Gastroesophageal sphincter (tissue), 4 donors: ENCODE measurements around the gene PPP2R5C. TPM values are rescaled to one million over a fixed set of nuclear protein-coding genes. Genes with fewer than 3 reads are reported as not detected.
"Not testable (repeated sequence)": the region's sequence is repeated elsewhere in the genome, so short reads cannot be mapped to it uniquely, and the experiment has no call there.

Source experiments
- ATAC-seq: fragments of 150-250 bp; one replicate; pipeline ENCODE4 v1.9.1; 2016; ENCODE audit warnings: mild to moderate bottlenecking, moderate library complexity
- H3K27ac ChIP-seq, 4 donors: fragments of 200-600 bp; sonication (generic) in 3 of 4; 1 replicate in 3 of 4; 2 replicates in 1 of 4; pipeline ENCODE4 v1.5.1; 2016 to 2019
- H3K27me3 ChIP-seq: fragments of 200-600 bp; sonication (generic); one replicate; pipeline ENCODE4 v1.5.1; 2019
- H3K36me3 ChIP-seq, 2 donors: fragments of 200-600 bp; sonication (generic); one replicate each; pipeline ENCODE4 v1.5.1; 2019; ENCODE audit warnings: control low read depth in 1 of 2
- H3K4me1 ChIP-seq, 3 donors: fragments of 200-600 bp; sonication (generic); 1 replicate in 2 of 3; 2 replicates in 1 of 3; pipeline ENCODE4 v1.5.1; 2016 to 2019; ENCODE audit warnings: control low read depth in 2 of 3
- H3K4me3 ChIP-seq, 2 donors: fragments of 200-600 bp; sonication (generic); one replicate each; pipeline ENCODE4 v1.5.1; 2019; ENCODE audit warnings: mild to moderate bottlenecking in 1 of 2, moderate library complexity in 1 of 2
- H3K9me3 ChIP-seq, 3 donors: fragments of 200-600 bp; sonication (generic); one replicate each; pipeline ENCODE4 v1.5.1; 2017 to 2019; ENCODE audit warnings: control low read depth in 2 of 3
- EP300 ChIP-seq: sonication (generic); formaldehyde crosslinking; IDR thresholded peaks from one replicate; pipeline ENCODE4 v1.6.1; 2017; ENCODE audit warnings: antibody characterized with exemption, mild to moderate bottlenecking
- POLR2A ChIP-seq, 2 donors: fragments of 450-650 bp; IDR thresholded peaks; one replicate each; pipeline ENCODE4 v1.6.1; 2017; ENCODE audit warnings: antibody characterized with exemption in 2 of 2, mild to moderate bottlenecking in 2 of 2, moderate library complexity in 1 of 2
- POLR2AphosphoS5 ChIP-seq: sonication (generic); formaldehyde crosslinking; IDR thresholded peaks from one replicate; pipeline ENCODE4 v1.6.1; 2017; ENCODE audit warnings: antibody characterized with exemption
- WGBS, 2 donors: methylation state at CpG; one replicate each; pipeline ENCODE4 v1.1.5; 2018; ENCODE audit warnings: low coverage in 1 of 2; 5-methylcytosine and 5-hydroxymethylcytosine counted together
- total RNA-seq, 4 donors: library from RNA; depleted of rRNA; stranded (reverse); fragments of >200 nt; gene quantifications; one replicate each; pipeline ENCODE4 v1.1.0, GENCODE V29; 2016
- TF ChIP-seq, protein P1 (sequence below), 4 experiments: fragments of 200-600 bp in 2 of 4; fragments of 450-650 bp in 2 of 4; sonication (generic) in 1 of 4; IDR thresholded peaks; one replicate each; pipeline ENCODE4 v1.5.1; 2017 to 2019; ENCODE audit warnings: antibody characterized with exemption in 4 of 4, mild to moderate bottlenecking in 2 of 4, moderate library complexity in 2 of 4

The PPP2R5C gene
- total RNA-seq, 4 donors from 2014 or later: 123 to 199 (median 131) TPM

DNA sequence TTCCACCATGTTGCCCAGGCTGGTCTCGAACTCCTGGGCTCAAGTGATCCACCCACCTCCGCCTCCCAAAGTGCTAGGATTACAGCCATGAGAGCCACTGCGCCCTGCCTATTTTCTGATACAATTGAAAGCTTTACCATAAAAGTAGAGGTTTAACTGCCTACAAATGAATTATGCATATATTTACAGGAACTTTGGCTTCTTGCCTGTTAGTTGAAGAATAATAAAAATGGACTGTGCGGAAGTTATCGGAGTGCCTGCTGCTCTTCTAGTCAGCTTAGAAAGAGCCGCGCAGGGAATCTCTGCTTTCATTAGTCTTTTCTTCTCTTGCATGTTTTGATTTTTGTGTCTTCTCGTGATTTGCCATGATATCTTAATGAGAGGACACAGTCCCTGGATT is 34.5 kb downstream of the PPP2R5C start:
- ATAC-seq: no peak
- Histone ChIP-seq H3K27ac (peak overlapping the region in 3 of 4 donors; percentile 75 to 83 (median 77)), H3K4me3 (no peak overlapping the region), H3K4me1 (peaks cover 4 to 49% (median 9%) of the 10 kb centered on the region in 3 donors), H3K9me3 (no peaks in the 10 kb centered on the region), H3K27me3 (no peaks in the 10 kb centered on the region), H3K36me3 (peaks cover 0 to 4% of the 10 kb centered on the region in 2 donors)
- TF ChIP-seq POLR2AphosphoS5: no peak
- no peak for TF ChIP-seq POLR2A (IDR thresholded peaks at IDR 0.05)
- TF ChIP-seq EP300: no peak
- TF ChIP-seq, protein P1, sequence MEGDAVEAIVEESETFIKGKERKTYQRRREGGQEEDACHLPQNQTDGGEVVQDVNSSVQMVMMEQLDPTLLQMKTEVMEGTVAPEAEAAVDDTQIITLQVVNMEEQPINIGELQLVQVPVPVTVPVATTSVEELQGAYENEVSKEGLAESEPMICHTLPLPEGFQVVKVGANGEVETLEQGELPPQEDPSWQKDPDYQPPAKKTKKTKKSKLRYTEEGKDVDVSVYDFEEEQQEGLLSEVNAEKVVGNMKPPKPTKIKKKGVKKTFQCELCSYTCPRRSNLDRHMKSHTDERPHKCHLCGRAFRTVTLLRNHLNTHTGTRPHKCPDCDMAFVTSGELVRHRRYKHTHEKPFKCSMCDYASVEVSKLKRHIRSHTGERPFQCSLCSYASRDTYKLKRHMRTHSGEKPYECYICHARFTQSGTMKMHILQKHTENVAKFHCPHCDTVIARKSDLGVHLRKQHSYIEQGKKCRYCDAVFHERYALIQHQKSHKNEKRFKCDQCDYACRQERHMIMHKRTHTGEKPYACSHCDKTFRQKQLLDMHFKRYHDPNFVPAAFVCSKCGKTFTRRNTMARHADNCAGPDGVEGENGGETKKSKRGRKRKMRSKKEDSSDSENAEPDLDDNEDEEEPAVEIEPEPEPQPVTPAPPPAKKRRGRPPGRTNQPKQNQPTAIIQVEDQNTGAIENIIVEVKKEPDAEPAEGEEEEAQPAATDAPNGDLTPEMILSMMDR (IDR thresholded peaks at IDR 0.05): no peak
- WGBS, 2 donors: 52 to 78% methylated on average over 6 to 8 of the region's 8 CpGs

DNA sequence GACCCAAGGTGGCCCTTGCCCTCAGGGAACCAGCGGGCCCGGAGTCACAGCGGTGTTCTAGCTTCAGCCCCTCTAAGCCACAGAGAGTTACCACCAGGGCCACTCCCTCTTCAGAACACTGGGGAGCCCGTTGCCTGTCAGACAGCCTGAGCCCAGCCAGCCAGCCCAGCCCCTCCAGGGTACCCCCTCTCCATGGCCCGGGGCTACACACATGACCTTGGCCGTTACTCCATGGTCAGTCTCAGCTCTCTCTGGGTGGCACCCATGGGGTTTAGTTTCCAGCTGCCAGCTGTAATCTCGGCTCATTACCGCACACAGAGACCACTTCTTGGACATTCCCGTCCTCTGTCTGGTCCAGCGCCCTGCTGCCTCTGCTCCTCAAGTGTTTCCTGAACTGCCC is 35.0 kb downstream of the PPP2R5C start:
- TF ChIP-seq EP300: no peak
- TF ChIP-seq POLR2A (IDR thresholded peaks at IDR 0.05): no peak
- TF ChIP-seq, protein P1 (IDR thresholded peaks at IDR 0.05): no peak
- no peak for TF ChIP-seq POLR2AphosphoS5
- H3K9me3 ChIP-seq: no peaks in the 10 kb centered on the region
- H3K36me3 ChIP-seq: peaks cover 0 to 4% of the 10 kb centered on the region in 2 donors
- H3K27ac ChIP-seq: peak overlapping the region in 3 of 4 donors; percentile 75 to 83 (median 77)
- H3K4me3 ChIP-seq: no peak overlapping the region
- no peak for ATAC-seq
- H3K27me3 ChIP-seq: no peaks in the 10 kb centered on the region
- 94 to 100% methylated on average over 4 to 7 of the region's 10 CpGs for WGBS, 2 donors
- H3K4me1 ChIP-seq: peaks cover 4 to 49% (median 9%) of the 10 kb centered on the region in 3 donors

DNA sequence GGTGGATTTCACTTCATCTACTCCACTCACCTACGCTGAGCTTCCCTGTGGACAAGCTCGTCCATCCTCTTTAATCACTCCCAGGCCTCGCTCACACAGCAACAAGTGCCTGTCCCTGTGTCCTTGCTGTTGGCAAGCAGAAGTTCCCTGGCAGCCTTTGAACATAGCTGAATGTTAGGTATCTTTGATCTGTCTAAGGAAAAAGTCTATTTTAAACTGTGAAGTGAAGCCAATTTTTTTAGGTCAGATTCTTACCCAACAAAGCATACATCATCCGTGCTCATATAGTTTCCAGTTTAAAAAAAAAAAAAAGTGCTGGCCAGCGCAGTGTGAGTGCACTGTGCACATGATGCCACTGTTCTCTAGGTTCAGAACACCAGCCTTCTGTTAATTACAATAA is 36.3 kb downstream of the PPP2R5C start:
- Histone ChIP-seq H3K27me3 (no peaks in the 10 kb centered on the region), H3K36me3 (peaks cover 0 to 4% of the 10 kb centered on the region in 2 donors), H3K27ac (peak overlapping the region; percentile 75 to 83 (median 78)), H3K9me3 (no peaks in the 10 kb centered on the region), H3K4me1 (peaks cover 3 to 37% (median 4%) of the 10 kb centered on the region in 3 donors), H3K4me3 (no peak overlapping the region)
- no peak for TF ChIP-seq EP300
- TF ChIP-seq POLR2A (IDR thresholded peaks at IDR 0.05): no peak
- peak; percentile 45 for TF ChIP-seq POLR2AphosphoS5
- ATAC-seq: peak; percentile 77
- 38 to 59% methylated on average over 3 to 5 of the region's 5 CpGs for WGBS, 2 donors

DNA sequence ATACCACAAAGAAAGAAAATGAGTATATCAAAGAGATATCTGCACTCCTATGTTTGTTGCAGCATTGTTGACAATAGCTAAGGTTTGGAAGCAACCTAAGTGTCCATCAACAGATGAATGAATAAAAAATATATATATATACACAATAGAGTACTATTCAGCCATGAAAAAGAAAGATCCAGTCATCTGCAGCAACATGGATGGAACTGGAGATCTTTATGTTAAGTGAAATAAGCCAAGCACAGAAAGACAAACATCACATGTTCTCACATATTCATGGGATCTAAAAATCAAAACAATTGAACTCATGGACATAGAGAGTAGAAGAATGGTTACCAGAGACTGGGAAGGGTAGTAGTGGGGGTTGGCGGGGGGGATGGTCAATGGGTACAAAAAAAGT is 42.9 kb downstream of the PPP2R5C start:
- H3K9me3 ChIP-seq, ATAC-seq: not testable (repeated sequence)

DNA sequence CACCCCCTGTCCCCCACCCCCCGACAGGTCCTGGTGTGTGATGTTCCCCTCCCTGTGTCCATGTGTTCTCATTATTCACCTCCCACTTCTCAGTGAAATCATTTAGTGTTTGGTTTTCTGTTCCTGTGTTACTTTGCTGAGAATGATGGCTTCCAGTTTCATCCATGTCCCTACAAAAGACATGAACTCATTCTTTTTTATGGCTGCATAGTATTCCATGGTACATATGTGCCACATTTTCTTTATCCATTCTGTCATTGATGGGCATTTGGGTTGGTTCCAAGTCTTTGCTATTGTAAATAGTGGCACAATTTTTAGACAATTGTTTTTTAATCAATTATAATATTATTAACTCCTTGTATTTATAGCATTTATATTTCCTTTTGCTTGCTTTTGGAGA is 44.7 kb downstream of the PPP2R5C start:
- not testable (repeated sequence) for H3K4me3 ChIP-seq, ATAC-seq, H3K27me3 ChIP-seq, H3K36me3 ChIP-seq, H3K27ac ChIP-seq, H3K9me3 ChIP-seq
- no CpG with 5 or more reads among the region's 1 CpG for WGBS, 2 donors
- H3K4me1 ChIP-seq: peaks cover 4 to 14% (median 5%) of the 10 kb centered on the region in 3 donors

More for the DNA sequence above, 42.9 kb downstream of the PPP2R5C start:
- H3K36me3 ChIP-seq, H3K27ac ChIP-seq, H3K4me3 ChIP-seq, H3K27me3 ChIP-seq: not testable (repeated sequence)
- 92 to 100% methylated on average over 1 of the region's 1 CpG for WGBS, 2 donors
- H3K4me1 ChIP-seq: peaks cover 0 to 15% (median 0%) of the 10 kb centered on the region in 3 donors

DNA sequence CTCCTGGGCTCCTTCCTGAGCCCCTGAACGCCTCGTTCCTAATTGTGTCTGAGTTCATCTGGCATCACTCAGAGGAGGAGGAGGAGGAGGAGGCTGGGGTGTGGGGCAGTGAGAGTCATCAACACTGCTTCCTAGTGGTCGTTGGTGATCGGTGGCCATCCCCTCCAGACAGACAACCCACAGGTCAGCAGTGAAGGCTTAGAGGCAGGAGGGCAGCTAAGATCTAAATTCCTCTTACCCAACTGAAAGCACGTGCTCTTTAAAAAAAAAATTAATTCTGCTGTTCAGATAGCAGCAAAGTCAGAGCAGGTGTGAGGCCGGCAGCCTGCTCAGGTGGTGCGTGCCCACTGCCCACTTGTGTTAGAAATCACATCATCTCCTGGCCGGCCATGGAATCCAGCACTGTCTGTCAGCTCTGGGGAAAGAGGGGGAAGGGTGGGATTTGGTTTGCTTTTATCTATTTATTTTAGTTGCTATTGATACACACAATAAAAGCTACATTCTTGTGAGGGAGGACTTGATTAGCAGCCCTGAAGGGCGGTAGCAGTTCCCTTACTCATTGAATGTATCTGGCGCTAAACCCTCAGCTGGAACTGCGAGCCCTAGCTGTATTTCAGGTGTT is 46.6 kb downstream of the PPP2R5C start:
- Histone ChIP-seq H3K4me3 (no peak overlapping the region), H3K27me3 (no peaks in the 10 kb centered on the region), H3K27ac (no peak overlapping the region), H3K9me3 (no peaks in the 10 kb centered on the region), H3K4me1 (peaks cover 4 to 33% (median 17%) of the 10 kb centered on the region in 3 donors), H3K36me3 (no peaks in the 10 kb centered on the region)
- 34 to 46% methylated on average over 5 to 8 of the region's 11 CpGs for WGBS, 2 donors
- TF ChIP-seq, protein P1 (IDR thresholded peaks at IDR 0.05): no peak
- TF ChIP-seq EP300 (no peak), POLR2A (IDR thresholded peaks at IDR 0.05) (no peak), POLR2AphosphoS5 (no peak)
- no peak for ATAC-seq
